Body of pancreas (tissue), 4 donors: Measurements from ENCODE around the gene UST.

Experiments used
- POLR2A ChIP-seq, 3 donors: fragments of 450-650 bp; IDR thresholded peaks; one replicate each; pipeline ENCODE4 v1.6.1; 2016; ENCODE audit warnings: antibody characterized with exemption in 3 of 3, mild to moderate bottlenecking in 2 of 3
- TF ChIP-seq, protein P1 (sequence below), 7 experiments: fragments of 450-650 bp in 4 of 7; fragments of 200-600 bp in 3 of 7; sonication (generic) in 3 of 7; IDR thresholded peaks; one replicate each; pipeline ENCODE4 v1.5.1; 2016 to 2019; ENCODE audit warnings: antibody characterized with exemption in 7 of 7

DNA sequence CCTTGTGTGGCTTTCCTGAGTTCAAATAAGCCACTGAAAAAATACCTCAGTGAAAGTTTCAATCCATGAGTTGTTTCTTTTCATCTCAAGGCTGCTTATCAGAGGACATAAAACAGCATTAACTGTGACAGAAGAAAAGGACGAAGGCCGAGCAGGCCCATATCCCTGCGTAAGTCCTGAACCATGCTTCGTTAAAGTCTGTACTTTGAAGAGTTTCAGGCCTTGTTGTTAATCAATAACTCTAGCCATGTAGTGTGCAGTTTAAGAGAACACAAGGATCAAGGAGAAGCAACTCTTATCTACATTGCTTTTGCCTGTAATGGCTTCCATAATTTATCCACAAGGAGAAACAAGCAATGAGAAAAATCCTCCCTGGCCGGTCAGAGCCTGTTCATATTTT lies 165.4 kb downstream of the UST start:
- TF ChIP-seq POLR2A (IDR thresholded peaks at IDR 0.05) = no peak
- TF ChIP-seq, protein P1, sequence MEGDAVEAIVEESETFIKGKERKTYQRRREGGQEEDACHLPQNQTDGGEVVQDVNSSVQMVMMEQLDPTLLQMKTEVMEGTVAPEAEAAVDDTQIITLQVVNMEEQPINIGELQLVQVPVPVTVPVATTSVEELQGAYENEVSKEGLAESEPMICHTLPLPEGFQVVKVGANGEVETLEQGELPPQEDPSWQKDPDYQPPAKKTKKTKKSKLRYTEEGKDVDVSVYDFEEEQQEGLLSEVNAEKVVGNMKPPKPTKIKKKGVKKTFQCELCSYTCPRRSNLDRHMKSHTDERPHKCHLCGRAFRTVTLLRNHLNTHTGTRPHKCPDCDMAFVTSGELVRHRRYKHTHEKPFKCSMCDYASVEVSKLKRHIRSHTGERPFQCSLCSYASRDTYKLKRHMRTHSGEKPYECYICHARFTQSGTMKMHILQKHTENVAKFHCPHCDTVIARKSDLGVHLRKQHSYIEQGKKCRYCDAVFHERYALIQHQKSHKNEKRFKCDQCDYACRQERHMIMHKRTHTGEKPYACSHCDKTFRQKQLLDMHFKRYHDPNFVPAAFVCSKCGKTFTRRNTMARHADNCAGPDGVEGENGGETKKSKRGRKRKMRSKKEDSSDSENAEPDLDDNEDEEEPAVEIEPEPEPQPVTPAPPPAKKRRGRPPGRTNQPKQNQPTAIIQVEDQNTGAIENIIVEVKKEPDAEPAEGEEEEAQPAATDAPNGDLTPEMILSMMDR (IDR thresholded peaks at IDR 0.05) = no peak
